Endothelial cell of umbilical vein (primary cell): ENCODE results near the gene ADRA2A. TPM values are rescaled to one million over a fixed set of nuclear protein-coding genes. Genes with fewer than 3 reads are reported as not detected.

Source experiments
- Bru-seq: library from RNA; stranded (reverse); fragments of 400-500 nt; gene quantifications from one replicate; lab custom pipeline; 2021; lab: Mats Ljungman, UMichigan
- BruChase-seq, 2 experiments: library from RNA; stranded (reverse); fragments of 400-500 nt; gene quantifications; one replicate each; lab custom pipeline; 2021; lab: Mats Ljungman, UMichigan
- BruUV-seq: library from RNA; stranded (reverse); fragments of 400-500 nt; replicated peaks from 2 replicates; lab custom pipeline; 2021; lab: Mats Ljungman, UMichigan
- CTCF ChIA-PET: fragments of 300-600, 350-600 bp; sonication (Branson Sonifier 250); formaldehyde crosslinking; loops from one replicate; lab custom pipeline; 2021; ENCODE audit warnings: antibody characterized with exemption, inconsistent platforms; lab: Charles Lee
- POLR2A ChIA-PET: fragments of 300-600, 350-600 bp; sonication (Branson Sonifier 250); formaldehyde crosslinking; loops from one replicate; lab custom pipeline; 2021; ENCODE audit warnings: antibody characterized with exemption, inconsistent platforms; lab: Charles Lee
- DNase-seq: peaks from one replicate; pipeline ENCODE4 v3.0.0-alpha.2; 2011; ENCODE audit warnings: low read depth, low spot score
- FAIRE-seq: peaks from 2 replicates; lab custom pipeline; 2011; peaks lifted over from hg19 to GRCh38; lab: Jason Lieb, UNC
- H2AFZ ChIP-seq: 2 replicates; pipeline ENCODE4 v1.6.0; 2012; ENCODE audit warnings: low read depth, low read length, control low read depth, inconsistent platforms
- H3K27ac ChIP-seq: 2 replicates; pipeline ENCODE4 v1.5.1; 2011; ENCODE audit warnings: low read depth, mild to moderate bottlenecking, control low read depth, low read length, moderate library complexity; ENCODE audit not compliant: insufficient read depth
- H3K27me3 ChIP-seq, 2 experiments: 2 replicates each; pipeline versions ENCODE4 v1.6.0 to v1.6.1; 2011; ENCODE audit warnings: low read length in 2 of 2, mixed read lengths in 1 of 2; ENCODE audit not compliant: control insufficient read depth in 2 of 2, insufficient read depth in 2 of 2
- H3K36me3 ChIP-seq, 2 experiments: 2 replicates in 1 of 2; 3 replicates in 1 of 2; pipeline ENCODE4 v1.5.1; 2011; ENCODE audit warnings: low read length in 2 of 2, mild to moderate bottlenecking in 1 of 2, moderate library complexity in 1 of 2; ENCODE audit not compliant: control insufficient read depth in 2 of 2, insufficient read depth in 2 of 2; ENCODE audit errors: extremely low read depth in 1 of 2
- H3K4me1 ChIP-seq: 3 replicates; pipeline ENCODE4 v1.5.1; 2011; ENCODE audit warnings: mild to moderate bottlenecking, low read length; ENCODE audit not compliant: control insufficient read depth, insufficient read depth; ENCODE audit errors: extremely low read depth
- H3K4me2 ChIP-seq: 2 replicates; pipeline ENCODE4 v1.6.1; 2011; ENCODE audit warnings: low read length, control low read depth, mixed read lengths; ENCODE audit not compliant: insufficient read depth
- H3K4me3 ChIP-seq, 3 experiments: fragments of 200-600 bp in 1 of 3; sonication (generic), shearing (Covaris generic) in 1 of 3; replicated peaks in 1 of 3; 2 replicates each; pipeline ENCODE4 v1.5.1; 2011 to 2016; ENCODE audit warnings: control low read depth in 3 of 3, low read length in 3 of 3, mild to moderate bottlenecking in 2 of 3, inconsistent platforms in 1 of 3, low read depth in 1 of 3, moderate library complexity in 1 of 3; ENCODE audit not compliant: insufficient read depth in 1 of 3
- H3K79me2 ChIP-seq: 2 replicates; pipeline ENCODE4 v1.6.0; 2012; ENCODE audit warnings: low read length, inconsistent platforms; ENCODE audit not compliant: control insufficient read depth, insufficient read depth
- H3K9ac ChIP-seq: replicated peaks from 2 replicates; pipeline ENCODE3; 2011; ENCODE audit warnings: low read length, control low read depth; ENCODE audit not compliant: insufficient read depth; ENCODE audit errors: extremely low read depth
- H3K9me1 ChIP-seq: replicated peaks from 3 replicates; pipeline ENCODE4 v1.6.0; 2011; ENCODE audit warnings: mild to moderate bottlenecking, low read length; ENCODE audit not compliant: control insufficient read depth, insufficient read depth; ENCODE audit errors: extremely low read depth
- H3K9me3 ChIP-seq: replicated peaks from 2 replicates; pipeline ENCODE4 v1.5.1; 2012; ENCODE audit warnings: low read length, inconsistent platforms; ENCODE audit not compliant: control insufficient read depth, insufficient read depth
- H4K20me1 ChIP-seq: replicated peaks from 2 replicates; pipeline ENCODE3; 2011; ENCODE audit warnings: mild to moderate bottlenecking, low read length; ENCODE audit not compliant: control insufficient read depth, insufficient read depth; ENCODE audit errors: extremely low read depth
- CTCF ChIP-seq, 2 donors: IDR thresholded peaks; 1 replicate in 1 of 2; 2 replicates in 1 of 2; pipeline ENCODE4 v1.5.1; 2011; ENCODE audit warnings: low read length in 2 of 2, mild to moderate bottlenecking in 2 of 2, moderate library complexity in 2 of 2, control low read depth in 1 of 2, inconsistent platforms in 1 of 2, low read depth in 1 of 2; ENCODE audit not compliant: insufficient read depth in 1 of 2; ENCODE audit errors: extremely low read depth in 1 of 2
- EZH2 ChIP-seq: IDR thresholded peaks from 2 replicates; pipeline ENCODE4 v1.6.1; 2012; ENCODE audit warnings: borderline replicate concordance, low read depth, mild to moderate bottlenecking, moderate library complexity, low read length, inconsistent platforms; ENCODE audit not compliant: severe bottlenecking
- FOS ChIP-seq: IDR thresholded peaks from 2 replicates; pipeline ENCODE4 v1.6.1; 2011; ENCODE audit warnings: mild to moderate bottlenecking, low read length, moderate library complexity, borderline replicate concordance; ENCODE audit not compliant: insufficient read depth
- GATA2 ChIP-seq: IDR thresholded peaks from 2 replicates; pipeline ENCODE4 v1.7.0; 2011; ENCODE audit warnings: low read depth, mild to moderate bottlenecking, moderate library complexity, mixed read lengths, low read length; ENCODE audit not compliant: insufficient read length, insufficient read depth
- JUN ChIP-seq: IDR thresholded peaks from 2 replicates; pipeline ENCODE4 v1.6.1; 2011; ENCODE audit warnings: borderline replicate concordance, low read depth; ENCODE audit not compliant: insufficient read length, insufficient read depth
- MAX ChIP-seq: IDR thresholded peaks from 2 replicates; pipeline ENCODE4 v1.6.1; 2011; ENCODE audit not compliant: insufficient read depth, insufficient read length
- MYC ChIP-seq: IDR thresholded peaks from one replicate; pipeline ENCODE4 v1.6.1; 2011; ENCODE audit warnings: mild to moderate bottlenecking, low read depth, low read length
- POLR2A ChIP-seq: IDR thresholded peaks from 2 replicates; pipeline ENCODE4 v1.6.1; 2012; ENCODE audit warnings: low read depth, mild to moderate bottlenecking, control low read depth, low read length
- POLR2AphosphoS5 ChIP-seq: IDR thresholded peaks from 2 replicates; pipeline ENCODE4 v1.6.1; 2012; ENCODE audit warnings: low read depth, mild to moderate bottlenecking, control low read depth, low read length, moderate library complexity; ENCODE audit not compliant: insufficient read depth
- dilution Hi-C: fragments of 300-500 bp; cut with MboI; formaldehyde crosslinking; loops from one replicate; pipeline ENCODE4 v1.15.0; 2019; ENCODE audit warnings: low sequenced_read_pairs; ENCODE audit not compliant: extremely low pct_ligation_motif_present
- intact Hi-C: fragments of 100-400 bp; cut with micrococcal nuclease; formaldehyde crosslinking; loops from one replicate; pipeline ENCODE4 v1.10.0; 2022
- long read RNA-seq: library from polyadenylated mRNA; stranded (forward); transcript quantifications from one replicate; pipeline ENCODE4 v2.0.0, GENCODE V29; 2021
- polyA minus RNA-seq, 3 experiments: library from RNA; depleted of rRNA, polyadenylated mRNA; stranded (reverse); fragments of >200 nt; gene quantifications; 1 replicate in 1 of 3; 2 replicates in 2 of 3; pipeline ENCODE4 v1.2.3, GENCODE V29; 2011
- polyA plus RNA-seq, 4 experiments: library from polyadenylated mRNA; depleted of rRNA in 3 of 4; stranded (reverse) in 3 of 4; unstranded in 1 of 4; fragments of >200 nt; gene quantifications; 2 replicates each; pipeline versions ENCODE4 v1.2.1 to v1.2.3, GENCODE V29; 2011 to 2012; ENCODE audit warnings: missing spikeins in 1 of 4
- total RNA-seq: library from RNA; stranded (reverse); gene quantifications from 2 replicates; pipeline ENCODE4 v1.2.3, GENCODE V29; 2021

Gene ADRA2A
- total RNA-seq, result not detected in 2 replicates
- polyA plus RNA-seq, result 0.03 TPM in 2 replicates
- polyA plus RNA-seq (2011; cell fraction: cytosol; rRNA removed), result 0.01 TPM in 1 of 2 replicates, not detected in the other
- 0.07 TPM in 2 replicates for polyA plus RNA-seq (2011; cell fraction: nucleus; rRNA removed)
- not detected in 2 replicates for polyA plus RNA-seq (2012)
- not detected in 2 replicates for polyA minus RNA-seq
- polyA minus RNA-seq (2011; cell fraction: cytosol; rRNA and poly(A)+ RNA removed), result not detected
- not detected in 2 replicates for polyA minus RNA-seq (2011; cell fraction: nucleus; rRNA and poly(A)+ RNA removed)
- Bru-seq, nascent RNA, result not detected
- percentile 14 among the genes with signal in this experiment for BruChase-seq, experiment 1, labeled RNA remaining after a 6-hour chase
- percentile 21 among the genes with signal in this experiment for BruChase-seq, experiment 2, labeled RNA remaining after a 2-hour chase
- long read RNA-seq, result 0 reads

- no peak within 1 kb of the TSS for H3K9ac ChIP-seq
- peaks cover 40 to 71% of the 10 kb centered on the region in 2 experiments for H3K27me3 ChIP-seq
- dilution Hi-C loops, result no loop called here
- no peaks in the 10 kb centered on the region for H3K9me1 ChIP-seq
- no peaks in the 10 kb centered on the region for H4K20me1 ChIP-seq
- no TSS peak for BruUV-seq
- POLR2A ChIA-PET, result interaction anchor here (0.9 kb wide), 1 partner anchor 1060 kb away, joined by 3 read pairs; no protein-coding TSS in a partner anchor
- peak; percentile 35 for DNase-seq
- H3K27ac ChIP-seq, result no peak within 1 kb of the TSS
- CTCF ChIA-PET, result interaction anchor here (0.6 to 3.3 kb wide), 11 partner anchors 9 to 1395 kb away, joined by 3 to 36 read pairs (median 4); partner anchors contain the start of gene BBIP1
- TF ChIP-seq POLR2AphosphoS5 (no peak), FOS (no peak), POLR2A (no peak), EZH2 (no peak), GATA2 (no peak), CTCF (IDR thresholded peaks at IDR 0.05; ENCODE audit: extremely low read depth in 1 of 2, insufficient read depth in 1 of 2, low read depth in 1 of 2, low read length in 2 of 2) (no peak), MYC (no peak), JUN (no peak), MAX (no peak)
- H3K9me3 ChIP-seq, result no peaks in the 10 kb centered on the region
- H2AFZ ChIP-seq, result peak within 1 kb of the TSS; percentile 62
- peak within 1 kb of the TSS; percentile 23 to 50 (median 29) for H3K4me3 ChIP-seq
- no peaks in the 10 kb centered on the region for H3K36me3 ChIP-seq
- peaks cover 17% of the 10 kb centered on the region for H3K4me1 ChIP-seq
- H3K79me2 ChIP-seq, result no peaks in the 10 kb centered on the region
- intact Hi-C loops, result loop anchor here (1.0 to 5.0 kb wide), 5 partner anchors 158 to 1238 kb away; partner anchors contain the start of genes BBIP1 and SHOC2
- peak within 1 kb of the TSS; percentile 42 for H3K4me2 ChIP-seq
- FAIRE-seq, result no peak
Measured at GRCh38 chr10:111076682-111077478, at the start of gene ADRA2A. TSS of gene ADRA2A (plus strand) at chr10:111077029. CDS start at chr10:111077997, 968 bp downstream.
